HG03175 (cell line): ENCODE measurements around the gene RGP1.

Experiments used
- ATAC-seq: cut with Tn5 transposase; IDR thresholded peaks from one replicate; pipeline ENCODE4 v1.9.1; 2021; ENCODE audit warnings: mild to moderate bottlenecking, moderate library complexity; ENCODE audit not compliant: unreplicated experiment

The RGP1 gene

GRCh38 chr9:35798658-35799374 is 49.7 kb downstream of the RGP1 start:
- no peak for ATAC-seq

GRCh38 chr9:35800530-35800929 is 51.4 kb downstream of the RGP1 start:
- no peak for ATAC-seq

GRCh38 chr9:35801328-35802128 is 52.4 kb downstream of the RGP1 start:
- ATAC-seq, result no peak

GRCh38 chr9:35806101-35806500 is 57.0 kb downstream of the RGP1 start:
- no peak for ATAC-seq
